GM12872 (cell line): ENCODE data around the gene CD1C.

ENCODE experiments used
- CTCF ChIP-seq: IDR thresholded peaks from 3 replicates; pipeline ENCODE4 v1.5.1; 2011; ENCODE audit warnings: low read depth, mild to moderate bottlenecking, low read length, moderate library complexity; ENCODE audit not compliant: insufficient read depth

The CD1C gene

GRCh38 chr1:158259117-158259516 lies 30.6 kb upstream of the CD1C start:
- TF ChIP-seq CTCF, result no peak

GRCh38 chr1:158272681-158273080 lies 17.0 kb upstream of the CD1C start:
- TF ChIP-seq CTCF, result no peak

GRCh38 chr1:158274797-158275196 lies 14.9 kb upstream of the CD1C start:
- TF ChIP-seq CTCF, result no peak

GRCh38 chr1:158282421-158282820 lies 7.3 kb upstream of the CD1C start:
- 0 out of 3 replicates have a peak, but pooled peaks have one; percentile 6 for TF ChIP-seq CTCF

GRCh38 chr1:158283965-158284364 lies 5.8 kb upstream of the CD1C start:
- TF ChIP-seq CTCF, result no peak

- no peak for TF ChIP-seq CTCF
Measured at GRCh38 chr1:158285756-158286241, 3.9 kb upstream of the CD1C start.

- TF ChIP-seq CTCF, result no peak
Measured at GRCh38 chr1:158286487-158286886, 3.2 kb upstream of the CD1C start.
